NCI-H1694 (cell line): ENCODE measurements around the gene CD3E.

Source experiments
- DNase-seq: peaks from one replicate; lab custom pipeline; 2025; lab: John Stamatoyannopoulos, UW

Gene CD3E

DNA sequence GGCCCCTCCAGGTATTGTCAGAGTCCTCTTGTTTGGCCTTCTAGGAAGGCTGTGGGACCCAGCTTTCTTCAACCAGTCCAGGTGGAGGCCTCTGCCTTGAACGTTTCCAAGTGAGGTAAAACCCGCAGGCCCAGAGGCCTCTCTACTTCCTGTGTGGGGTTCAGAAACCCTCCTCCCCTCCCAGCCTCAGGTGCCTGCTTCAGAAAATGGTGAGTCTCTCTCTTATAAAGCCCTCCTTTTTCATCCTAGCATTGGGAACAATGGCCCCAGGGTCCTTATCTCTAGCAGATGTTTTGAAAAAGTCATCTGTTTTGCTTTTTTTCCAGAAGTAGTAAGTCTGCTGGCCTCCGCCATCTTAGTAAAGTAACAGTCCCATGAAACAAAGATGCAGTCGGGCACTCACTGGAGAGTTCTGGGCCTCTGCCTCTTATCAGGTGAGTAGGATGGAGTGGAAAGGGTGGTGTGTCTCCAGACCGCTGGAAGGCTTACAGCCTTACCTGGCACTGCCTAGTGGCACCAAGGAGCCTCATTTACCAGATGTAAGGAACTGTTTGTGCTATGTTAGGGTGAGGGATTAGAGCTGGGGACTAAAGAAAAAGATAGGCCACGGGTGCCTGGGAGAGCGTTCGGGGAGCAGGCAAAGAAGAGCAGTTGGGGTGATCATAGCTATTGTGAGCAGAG, at the start of gene CD3E:
Gene CD3E (plus strand): TSS at position 163 of the 681 bp plus-strand sequence. CDS start 223 bp downstream, at position 386.
- DNase-seq: no peak

DNA sequence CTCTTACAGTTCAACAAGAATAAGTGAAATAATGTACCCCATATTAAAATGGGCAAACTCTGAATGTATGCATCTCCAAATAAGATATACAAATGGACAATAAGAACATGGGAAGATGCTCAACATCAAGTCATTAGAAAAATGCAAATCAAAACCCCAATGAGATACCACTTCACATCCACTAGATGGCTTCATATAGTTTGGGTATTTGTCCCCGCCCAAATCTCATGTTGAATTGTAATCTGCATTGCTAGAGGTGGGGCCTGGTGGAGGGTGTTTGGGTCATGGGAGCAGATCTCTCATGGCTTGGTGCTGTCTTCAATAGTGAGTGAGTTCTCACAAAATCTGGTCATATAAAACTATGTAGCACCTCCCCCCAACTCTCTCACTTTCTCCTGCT, 46.1 kb upstream of the CD3E start:
- DNase-seq: no peak

DNA sequence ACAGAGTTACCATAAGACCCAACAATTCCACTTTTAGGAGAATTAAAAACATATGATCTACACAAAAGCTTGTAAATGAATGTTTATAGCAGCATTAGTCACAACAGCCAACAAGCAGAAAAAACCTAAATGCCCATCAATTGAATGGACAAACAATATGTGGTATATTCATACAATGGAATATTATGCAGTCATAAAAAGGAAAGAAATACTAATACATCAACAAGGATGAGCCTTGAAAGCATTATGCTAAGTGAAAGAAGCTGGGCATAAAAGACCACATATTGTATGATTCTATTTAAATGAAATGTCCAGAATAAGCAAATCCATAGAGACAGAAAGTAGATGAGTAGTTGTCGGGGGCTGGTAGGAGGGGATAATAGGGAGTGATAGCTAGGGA, 45.4 kb upstream of the CD3E start:
- DNase-seq: no peak

DNA sequence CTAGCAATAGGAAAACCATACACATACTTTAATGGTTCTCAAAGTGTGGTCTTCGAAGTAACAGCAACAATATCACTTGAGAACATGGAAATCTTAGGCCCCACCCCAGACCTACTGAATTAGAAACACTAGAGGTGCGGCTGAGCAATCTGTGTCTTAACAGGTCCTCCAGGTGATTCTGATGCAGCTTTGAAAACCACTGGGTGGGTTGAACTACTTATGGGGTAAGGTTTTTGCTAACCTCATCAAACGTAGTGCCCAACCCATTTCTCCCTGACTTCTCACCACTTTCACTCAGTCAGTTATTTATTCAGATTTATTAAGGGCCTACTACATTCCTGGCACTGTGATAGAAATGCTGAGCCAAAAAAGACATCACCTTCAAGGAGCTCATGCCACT, 44.2 kb upstream of the CD3E start:
- DNase-seq: no peak

DNA sequence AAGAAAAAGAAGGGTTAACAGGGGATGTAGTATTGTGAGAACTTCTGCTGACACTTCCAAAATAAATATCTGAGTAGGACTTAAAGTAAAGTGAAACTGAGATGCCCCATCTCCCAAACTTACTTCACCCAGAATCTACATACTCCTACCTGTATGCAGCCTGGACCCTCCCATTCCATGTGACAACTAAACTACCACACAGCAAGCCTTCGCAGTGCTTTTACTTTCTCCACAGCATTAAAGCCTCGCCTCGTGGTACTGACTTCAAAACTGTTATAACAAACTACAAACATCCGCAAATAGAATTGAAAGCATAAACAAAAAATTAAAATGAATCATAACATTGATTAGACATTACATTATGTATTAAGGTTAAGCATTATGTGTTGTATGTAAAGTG, 41.4 kb upstream of the CD3E start:
- no peak for DNase-seq

DNA sequence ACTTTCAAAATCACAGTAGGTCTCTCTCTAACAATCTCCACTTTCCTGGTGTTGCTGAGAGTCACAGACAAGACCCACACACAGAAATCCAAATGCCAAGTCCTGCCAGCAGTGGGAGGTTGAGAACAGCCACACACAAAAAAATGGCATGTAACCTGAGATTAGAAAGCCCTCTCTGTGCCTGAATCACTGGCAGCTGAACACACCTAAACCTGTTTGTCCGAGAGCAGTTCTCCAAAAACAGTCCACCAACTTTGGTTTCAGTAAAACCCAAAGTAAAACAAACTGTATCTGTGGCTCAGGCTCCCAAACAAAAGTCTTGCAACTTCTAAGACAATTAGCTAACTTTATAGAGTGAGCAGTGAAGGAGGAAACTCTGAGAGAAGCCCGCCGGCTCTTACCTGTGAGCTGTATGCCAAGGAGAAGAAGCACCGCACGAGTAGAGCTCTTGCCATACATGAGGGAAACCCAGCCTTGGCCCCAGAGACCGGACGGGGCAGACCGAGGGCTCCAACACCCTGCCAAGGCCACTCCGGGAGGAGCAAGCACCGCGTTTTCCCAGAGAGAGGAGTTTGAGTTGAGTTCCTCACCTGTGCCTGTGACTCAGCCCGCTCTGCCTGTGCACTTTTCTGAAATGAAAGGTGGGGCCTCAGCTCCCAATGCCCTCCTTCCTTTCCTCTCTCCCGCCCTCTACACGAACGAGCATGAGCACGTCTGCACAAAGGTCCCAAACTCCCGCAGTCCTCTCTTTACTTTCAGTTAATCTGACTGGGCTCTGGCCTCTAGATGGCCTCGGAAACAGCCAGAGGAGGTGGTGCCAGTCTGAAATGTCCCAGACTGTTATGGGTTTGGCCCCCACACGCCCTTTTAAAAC, 40.6 kb upstream of the CD3E start, which contains the start of gene MPZL2:
Gene MPZL2 (minus strand): TSS at position 603 of the 874 bp plus-strand sequence. CDS start 144 bp downstream, at position 459.
- no peak for DNase-seq

DNA sequence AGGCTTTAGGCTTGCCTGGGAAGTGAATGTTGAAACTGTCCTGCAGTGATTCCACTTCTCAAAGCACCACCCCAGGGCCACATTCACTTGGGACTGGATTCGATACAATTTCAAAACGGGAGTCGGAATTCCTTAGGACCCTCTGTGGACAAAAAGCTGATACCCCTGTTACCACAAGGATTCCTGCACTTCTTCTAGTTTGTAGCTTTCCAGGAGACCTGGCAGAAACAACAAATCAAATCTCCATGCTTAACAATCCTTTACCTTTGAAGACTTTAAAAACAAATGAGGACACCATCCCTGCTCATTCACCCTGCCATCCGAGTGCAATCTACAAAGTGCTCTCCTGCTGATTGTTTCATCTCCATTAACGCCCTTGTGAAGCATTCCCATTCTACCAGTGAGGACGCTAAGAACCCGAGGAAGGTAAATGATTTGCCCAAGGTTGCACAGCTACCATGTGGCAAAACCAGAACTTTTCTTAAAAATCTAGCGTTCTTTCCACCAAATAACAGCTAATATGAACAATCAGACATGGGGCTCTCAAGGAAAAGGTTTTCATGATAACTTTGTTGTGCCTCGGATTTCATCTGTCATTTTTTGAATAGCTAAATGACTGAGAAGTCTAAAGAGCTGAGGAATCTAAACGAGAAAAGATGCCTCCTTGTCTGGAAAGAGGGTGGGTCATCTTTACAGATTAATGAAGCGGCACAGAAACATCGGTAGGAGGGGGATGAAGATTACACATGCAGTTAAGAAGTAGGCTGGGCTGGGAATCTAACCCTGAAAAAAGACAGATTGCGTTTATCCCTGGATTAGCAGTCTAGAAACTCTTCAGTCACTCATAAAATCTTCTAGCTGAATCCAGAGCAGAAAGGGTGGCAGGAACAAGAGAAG, 39.7 kb upstream of the CD3E start:
- DNase-seq: no peak

DNA sequence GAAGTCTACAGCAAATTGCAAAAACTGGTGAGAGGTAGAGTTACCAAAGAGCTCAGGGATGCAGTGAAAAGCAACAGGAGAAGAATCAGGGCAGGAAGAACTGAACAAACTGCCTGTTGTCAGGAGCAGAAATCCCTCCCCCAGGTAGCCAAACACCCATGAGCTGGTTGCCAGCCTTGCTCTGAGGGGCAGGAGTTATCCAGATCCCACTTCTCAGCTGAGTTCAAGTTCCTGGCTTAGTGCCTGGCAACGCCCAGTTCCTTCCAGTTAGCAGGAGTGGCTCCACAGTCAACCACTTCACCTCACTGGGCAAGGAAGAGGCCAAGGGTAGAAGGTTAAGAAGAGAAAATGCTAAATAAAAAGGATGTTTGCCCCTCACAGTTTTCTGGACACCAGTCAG, 38.6 kb upstream of the CD3E start:
- no peak for DNase-seq

DNA sequence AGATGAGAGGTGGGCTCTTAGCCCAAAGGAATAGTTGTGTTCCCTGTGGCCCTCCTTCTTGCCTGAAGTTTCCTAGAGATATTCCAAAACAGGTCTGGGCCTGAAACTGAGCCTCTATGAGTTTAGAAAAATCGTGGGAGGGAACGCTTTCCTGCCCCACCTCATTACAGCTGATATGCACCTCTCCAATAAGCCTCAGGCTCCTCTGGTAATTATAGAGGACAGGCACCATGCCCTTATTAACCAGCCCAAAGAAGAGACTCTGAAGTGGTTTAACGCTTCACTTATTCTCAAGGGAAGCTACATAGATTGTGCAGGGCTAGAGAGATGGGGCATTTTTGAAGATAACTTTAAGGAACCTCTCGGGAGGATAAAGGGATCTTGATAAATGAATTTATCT, 37.0 kb upstream of the CD3E start:
- DNase-seq: no peak

DNA sequence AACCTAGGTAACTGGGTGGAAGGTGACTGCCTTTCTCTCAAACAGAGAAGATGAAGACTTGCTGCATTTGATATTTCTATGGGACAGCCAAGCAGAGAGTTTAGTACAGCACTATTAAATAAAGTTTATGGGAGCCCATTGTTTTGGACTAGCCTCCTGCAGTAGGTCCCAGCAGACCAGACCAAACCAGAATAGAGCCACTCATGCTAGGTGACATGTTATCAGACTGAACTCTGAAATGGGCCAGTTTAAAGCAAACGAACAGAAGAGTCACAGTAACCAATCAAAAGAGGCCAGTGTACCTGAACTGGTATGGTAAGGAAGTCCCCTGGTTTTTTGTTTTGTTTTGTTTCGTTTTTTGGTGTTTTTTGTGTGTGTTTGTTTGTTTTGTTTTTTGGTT, 32.5 kb upstream of the CD3E start:
- no peak for DNase-seq

DNA sequence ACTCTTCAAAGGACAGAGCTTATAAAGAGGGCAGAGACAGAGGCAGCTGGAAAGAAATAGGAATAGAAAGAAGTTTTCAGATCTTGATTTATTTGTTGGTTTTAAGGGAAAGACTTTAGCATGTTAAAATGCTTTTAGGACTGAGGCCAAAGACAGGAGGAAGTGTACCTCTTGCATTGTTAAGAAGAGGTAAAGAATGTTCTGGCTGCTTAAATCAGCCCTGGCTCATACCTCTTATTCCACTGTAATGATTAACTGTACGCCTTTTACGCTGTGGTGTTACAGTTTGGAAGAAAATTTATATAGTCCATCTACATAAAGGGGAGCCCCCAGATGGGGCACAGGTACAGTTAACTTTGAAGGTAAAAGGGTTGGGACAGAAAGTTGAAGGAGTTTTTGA, 30.3 kb upstream of the CD3E start:
- DNase-seq: no peak

DNA sequence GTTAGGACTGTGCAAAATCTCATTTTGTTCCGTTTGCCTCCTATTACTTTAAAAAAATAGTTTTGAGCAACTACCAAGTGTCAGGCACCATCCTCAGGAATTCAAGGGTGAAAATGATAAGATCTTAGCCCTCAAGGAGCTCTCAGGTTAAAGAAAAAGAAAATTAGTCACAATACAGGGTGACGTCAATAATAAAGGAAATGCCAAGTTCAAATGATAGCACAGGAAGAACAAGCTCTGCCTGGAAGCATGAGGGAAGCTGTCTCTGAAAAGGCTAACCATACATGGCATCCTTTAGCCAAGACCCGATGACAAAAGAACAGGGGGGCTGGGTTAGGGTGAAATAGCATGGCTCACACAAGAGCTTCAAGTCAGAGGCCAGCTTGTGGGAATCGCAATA, 29.4 kb upstream of the CD3E start:
- DNase-seq: no peak

DNA sequence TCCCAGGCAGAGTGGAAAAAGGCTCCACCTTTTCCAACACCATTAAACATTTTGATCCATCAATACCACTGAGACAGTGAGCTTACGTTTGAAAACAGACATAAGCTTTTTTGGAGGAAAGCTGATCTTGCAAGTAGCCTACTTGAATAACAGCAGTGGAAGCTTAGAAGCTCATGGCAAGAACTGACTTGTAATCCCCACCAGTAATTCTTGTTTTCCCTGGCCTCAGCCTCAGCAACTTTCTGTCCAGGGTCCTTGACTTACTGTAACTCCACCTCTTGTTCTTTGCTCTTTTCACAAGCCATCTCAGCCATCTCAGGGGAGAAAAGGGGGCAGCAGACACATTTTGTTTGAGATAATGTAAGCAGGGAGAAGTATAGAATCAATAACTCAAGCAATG, 28.1 kb upstream of the CD3E start:
- DNase-seq: no peak

DNA sequence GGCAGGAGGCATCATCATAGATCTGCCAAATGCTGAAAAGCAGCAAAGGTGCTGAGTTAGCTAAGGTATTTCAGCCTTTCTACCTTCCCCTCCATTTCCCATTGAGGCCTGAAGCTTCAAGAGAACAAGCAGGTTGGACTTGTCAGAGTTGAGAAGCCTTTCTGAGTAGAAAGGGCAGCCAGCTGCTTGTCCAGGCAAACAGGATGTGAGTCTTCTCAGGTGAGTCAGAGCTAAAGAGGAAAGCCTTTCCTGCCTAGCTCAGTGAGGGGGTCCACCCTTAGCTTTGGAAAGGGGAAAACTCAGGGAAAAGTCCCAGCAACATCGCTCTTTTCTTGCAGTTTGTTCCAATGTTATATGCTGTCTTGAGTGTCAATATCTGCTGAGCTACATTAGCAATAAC, 27.2 kb upstream of the CD3E start:
- DNase-seq: no peak

DNA sequence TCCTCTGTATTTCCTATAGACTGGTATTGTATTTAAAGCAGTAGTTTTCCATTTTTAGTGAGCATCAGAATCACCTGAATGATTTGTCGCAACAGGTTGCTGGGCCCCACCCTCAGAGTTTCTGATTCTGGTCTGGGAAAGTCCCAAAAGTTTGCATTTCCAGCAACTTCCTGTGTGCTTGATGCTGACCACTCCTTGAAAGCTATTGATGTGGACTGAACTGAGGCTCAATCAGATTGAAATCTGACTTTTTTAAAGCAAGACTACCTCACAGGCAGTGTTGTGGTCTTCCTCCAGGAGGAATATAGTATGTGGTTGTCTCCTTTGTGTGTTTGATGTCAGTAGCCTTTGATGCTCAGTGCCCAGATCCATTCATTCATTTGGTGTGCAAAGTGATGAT, 23.2 kb upstream of the CD3E start:
- no peak for DNase-seq

DNA sequence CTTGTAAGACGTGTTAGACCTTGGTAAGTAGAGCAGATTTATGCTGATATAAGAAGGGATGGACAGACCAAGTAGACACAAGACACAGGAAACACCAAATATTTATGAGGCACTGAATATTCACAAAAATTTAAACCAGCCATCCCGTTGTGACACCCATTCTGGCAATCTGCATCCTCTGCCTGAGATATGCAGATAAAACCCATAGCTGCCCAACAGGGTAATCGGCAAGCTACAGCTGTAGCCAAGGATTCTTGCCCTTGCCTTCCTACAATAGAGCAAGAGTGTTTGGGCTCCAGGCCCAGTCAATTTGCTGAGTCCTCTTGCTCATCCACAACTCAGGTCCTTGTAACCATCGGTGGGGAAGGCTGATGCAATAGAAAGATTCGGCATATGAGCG, 21.9 kb upstream of the CD3E start:
- no peak for DNase-seq

DNA sequence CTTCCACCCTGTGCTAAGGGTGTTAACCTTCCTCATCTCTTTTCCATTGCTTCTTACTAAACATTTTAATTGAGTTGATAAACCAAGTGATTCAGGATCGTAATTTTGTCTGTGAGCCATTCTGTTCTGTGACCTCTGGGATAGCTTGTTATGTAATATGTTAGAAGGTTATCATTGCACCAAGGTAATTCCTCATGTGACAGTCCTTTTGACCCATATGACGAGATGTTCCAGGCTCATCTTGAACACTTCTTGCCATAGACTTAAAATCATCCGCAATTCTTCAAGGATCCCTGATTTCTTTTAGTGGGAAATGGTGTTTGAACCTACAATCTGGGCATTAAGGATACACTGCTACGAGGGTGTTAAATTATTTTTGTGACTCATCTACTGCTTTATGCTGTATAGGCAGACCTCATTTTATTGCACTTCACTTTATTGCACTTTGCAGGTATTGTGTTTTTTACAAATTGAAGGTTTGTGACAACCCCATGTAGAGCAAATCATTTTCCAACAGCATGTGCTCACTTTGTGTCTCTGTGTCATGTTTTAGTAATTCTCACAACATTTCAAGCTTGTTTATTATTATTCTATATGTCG, 21.4 kb upstream of the CD3E start:
- DNase-seq: no peak

DNA sequence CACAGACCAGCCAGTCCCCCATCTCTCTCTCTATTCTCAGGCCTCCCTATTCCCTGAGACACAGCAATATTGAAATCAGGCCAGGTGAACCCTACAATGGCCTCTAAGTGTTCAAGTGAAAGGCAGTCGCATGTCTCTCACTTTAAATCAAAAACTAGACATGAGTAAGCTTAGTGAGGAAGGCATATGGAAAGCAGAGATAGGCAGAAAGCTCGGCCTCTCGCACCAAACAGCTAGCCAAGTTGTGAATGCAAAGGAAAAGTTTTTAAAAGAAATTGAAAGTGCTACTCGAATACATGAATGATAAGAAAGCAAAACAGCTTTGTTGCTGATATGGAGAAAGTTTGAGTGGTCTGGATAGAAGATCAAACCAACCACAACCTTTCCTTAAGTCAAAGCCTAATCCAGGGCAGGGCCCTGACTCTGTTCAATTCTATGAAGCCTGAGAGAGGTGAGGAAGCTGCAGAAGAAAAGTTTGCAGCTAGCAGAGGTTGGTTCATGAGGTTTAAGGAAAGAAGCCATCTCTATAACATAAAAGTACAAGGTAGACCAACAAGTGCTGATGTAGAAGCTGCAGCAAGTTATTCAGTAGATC, 20.7 kb upstream of the CD3E start:
- DNase-seq: no peak

DNA sequence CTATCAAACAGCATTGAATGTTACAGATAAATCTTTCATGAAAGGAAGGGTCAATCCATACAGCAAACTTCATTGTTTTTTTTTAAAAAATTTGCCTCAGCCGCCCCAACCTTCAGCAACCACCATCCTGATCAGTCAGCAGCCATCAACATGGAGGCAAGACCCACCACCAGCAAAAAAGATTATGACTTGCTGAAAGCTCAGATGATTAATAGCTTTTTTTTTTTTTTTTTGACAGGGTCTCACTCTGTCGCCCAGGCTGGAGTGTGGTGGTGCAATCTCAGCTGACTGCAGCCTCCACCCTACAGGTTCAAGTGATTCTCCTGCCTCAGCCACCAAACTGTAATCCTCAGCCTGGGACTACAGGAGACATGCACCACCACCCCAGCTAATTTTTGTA, 18.0 kb upstream of the CD3E start:
- no peak for DNase-seq

DNA sequence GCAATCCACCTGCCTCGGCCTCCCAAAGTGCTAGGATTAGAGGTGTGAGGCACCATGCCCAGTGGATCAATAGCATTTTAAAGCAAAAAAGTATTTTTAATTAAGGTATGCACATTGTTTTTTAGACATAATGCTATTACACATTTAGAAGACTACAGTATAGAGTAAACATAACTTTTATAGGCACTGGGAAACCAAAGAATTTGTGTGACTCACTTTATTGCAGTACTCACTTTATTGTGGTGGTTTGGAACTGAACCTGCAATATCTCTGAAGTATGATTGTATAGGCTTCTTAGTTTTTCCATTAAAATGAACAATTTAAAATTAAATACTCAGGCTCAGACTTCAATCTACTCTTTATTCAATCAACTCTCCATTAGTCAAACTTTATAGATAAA, 17.5 kb upstream of the CD3E start:
- no peak for DNase-seq

DNA sequence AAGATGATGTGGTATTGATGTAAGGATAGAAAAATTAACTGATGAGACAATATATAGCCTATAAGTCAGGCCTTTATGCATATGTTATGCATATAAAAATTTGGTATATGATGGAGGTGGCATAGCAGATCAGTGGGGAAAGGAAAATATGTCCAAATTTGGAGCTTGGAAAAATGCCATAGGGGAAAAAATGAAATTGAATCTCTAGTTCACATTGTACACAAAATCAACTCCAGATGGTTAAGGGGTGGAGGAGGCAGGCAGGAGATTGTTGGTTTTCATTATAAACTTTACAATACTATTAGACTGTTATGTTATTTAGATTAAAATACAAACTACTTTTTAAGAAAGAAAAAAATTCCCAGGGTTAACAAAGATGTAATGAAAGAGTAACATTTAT, 15.1 kb upstream of the CD3E start:
- DNase-seq: no peak

DNA sequence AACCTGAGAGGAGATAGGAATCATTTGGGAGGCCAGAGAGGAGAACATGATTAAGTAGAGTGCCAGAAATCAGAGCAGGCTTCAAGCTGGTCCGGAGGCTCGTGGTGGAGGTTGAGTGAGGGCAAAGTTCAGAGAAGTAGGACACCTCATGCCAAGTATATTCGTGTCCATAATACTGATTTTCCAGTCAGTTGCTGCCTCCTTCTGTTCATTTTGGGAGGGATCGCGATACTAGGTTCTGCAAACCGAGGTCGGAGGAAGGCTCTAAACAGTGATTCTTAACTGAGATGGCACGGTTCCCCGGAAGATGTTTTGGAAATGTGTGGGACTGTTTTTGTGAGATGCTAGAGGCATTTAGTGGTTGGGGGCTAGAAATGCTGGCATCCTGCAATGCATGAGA, 13.6 kb upstream of the CD3E start:
- DNase-seq: no peak
